OCI-LY7 (cell line): ENCODE results near the gene PIK3CG. TPM values are rescaled to one million over a fixed set of nuclear protein-coding genes. Genes with fewer than 3 reads are reported as not detected.

ENCODE experiments used
- BruUV-seq: library from RNA; stranded (reverse); fragments of 400-500 nt; replicated peaks from 2 replicates; lab custom pipeline; 2021; lab: Mats Ljungman, UMichigan
- CTCF ChIA-PET: fragments of 300-600 bp; sonication (Branson Sonifier 250); formaldehyde crosslinking; loops from one replicate; lab custom pipeline; 2022; ENCODE audit warnings: antibody characterized with exemption; ENCODE audit not compliant: unreplicated experiment; lab: Charles Lee
- POLR2A ChIA-PET: fragments of 300-600 bp; sonication (Branson Sonifier 250); formaldehyde crosslinking; loops from one replicate; lab custom pipeline; 2022; ENCODE audit warnings: antibody characterized with exemption; lab: Charles Lee
- DNase-seq: peaks from one replicate; pipeline ENCODE4 v3.0.0-alpha.2; 2015; ENCODE audit warnings: low spot score
- H2AFZ ChIP-seq: fragments of 200-600 bp; sonication (generic), shearing (Covaris generic); 2 replicates; pipeline ENCODE4 v1.6.1; 2014; ENCODE audit warnings: mild to moderate bottlenecking, antibody characterized with exemption, low read length, moderate library complexity
- H3K27ac ChIP-seq: fragments of 200-600 bp; sonication (generic); 2 replicates; pipeline ENCODE4 v1.5.1; 2014; ENCODE audit warnings: mixed run types, low read depth, mild to moderate bottlenecking, moderate library complexity, low read length, inconsistent platforms; ENCODE audit not compliant: poor library complexity, severe bottlenecking
- H3K36me3 ChIP-seq: fragments of 200-600 bp; sonication (generic); 2 replicates; pipeline ENCODE4 v1.6.1; 2014; ENCODE audit warnings: mild to moderate bottlenecking, antibody characterized with exemption, low read length, moderate library complexity, mixed read lengths; ENCODE audit not compliant: insufficient read depth
- H3K4me1 ChIP-seq: fragments of 200-600 bp; sonication (generic); 2 replicates; pipeline ENCODE4 v1.5.1; 2014; ENCODE audit warnings: mild to moderate bottlenecking, low read length; ENCODE audit not compliant: insufficient read depth, poor library complexity, severe bottlenecking
- H3K4me2 ChIP-seq: fragments of 200-600 bp; sonication (generic); 2 replicates; pipeline ENCODE4 v1.6.1; 2014; ENCODE audit warnings: mild to moderate bottlenecking, low read length
- H3K4me3 ChIP-seq: fragments of 200-600 bp; sonication (generic); 2 replicates; pipeline ENCODE4 v1.5.1; 2014; ENCODE audit warnings: mild to moderate bottlenecking, low read depth, low read length; ENCODE audit not compliant: poor library complexity, severe bottlenecking
- H3K79me2 ChIP-seq: fragments of 200-600 bp; sonication (generic); 2 replicates; pipeline ENCODE4 v1.6.1; 2016; ENCODE audit warnings: low read depth, mild to moderate bottlenecking, low read length, moderate library complexity, mixed read lengths; ENCODE audit not compliant: insufficient read depth
- H3K9me2 ChIP-seq: fragments of 200-600 bp; sonication (generic); 2 replicates; pipeline ENCODE4 v1.6.1; 2016; ENCODE audit warnings: mild to moderate bottlenecking, low read length, mixed read lengths; ENCODE audit not compliant: insufficient read depth
- H3K9me3 ChIP-seq: fragments of 200-600 bp; sonication (generic); 2 replicates; pipeline ENCODE4 v1.6.1; 2014; ENCODE audit warnings: mild to moderate bottlenecking, mixed run types, low read length, mixed read lengths
- H4K20me1 ChIP-seq: fragments of 200-600 bp; sonication (generic); 2 replicates; pipeline ENCODE4 v1.6.1; 2014; ENCODE audit warnings: mild to moderate bottlenecking, antibody characterized with exemption, low read length, moderate library complexity, mixed read lengths; ENCODE audit not compliant: insufficient read depth
- CTCF ChIP-seq: fragments of 200-600 bp; sonication (generic); conservative IDR thresholded peaks from 2 replicates; pipeline ENCODE4 v1.5.1; 2014; ENCODE audit warnings: mild to moderate bottlenecking, antibody characterized with exemption, low read length, moderate library complexity, mixed read lengths
- EZH2phosphoT487 ChIP-seq: fragments of 200-600 bp; sonication (generic); IDR thresholded peaks from 2 replicates; pipeline ENCODE4 v1.6.1; 2018; ENCODE audit warnings: low read depth, borderline replicate concordance, mild to moderate bottlenecking, mixed run types, antibody characterized with exemption, low read length, moderate library complexity, mixed read lengths
- intact Hi-C: fragments of 100-400 bp; cut with micrococcal nuclease; formaldehyde crosslinking; loops from one replicate; pipeline ENCODE4 v1.10.0; 2022; ENCODE audit not compliant: unreplicated experiment
- total RNA-seq, 2 experiments: library from RNA; depleted of rRNA in 1 of 2; stranded (reverse); fragments of >200 nt in 1 of 2; shearing (Covaris generic) in 1 of 2; gene quantifications; 2 replicates each; pipeline ENCODE4 v1.2.3, GENCODE V29; 2014 to 2022

The PIK3CG gene
- total RNA-seq, 2 experiments from 2014 or later, result 22.8 to 47.2 TPM

- no peak overlapping the region for H2AFZ ChIP-seq
- H3K4me3 ChIP-seq, result no peak overlapping the region
- H4K20me1 ChIP-seq, result no peaks in the 10 kb centered on the region
- DNase-seq, result no peak
- intact Hi-C loops, result no loop called here
- ChIA-PET POLR2A (interaction anchor here (0.5 to 1.4 kb wide), 2 partner anchors 9 to 55 kb away, joined by 3 to 4 read pairs; no protein-coding TSS in a partner anchor), CTCF (no interaction called here)
- no peaks in the 10 kb centered on the region for H3K4me1 ChIP-seq
- no TSS peak for BruUV-seq
- no peaks in the 10 kb centered on the region for H3K36me3 ChIP-seq
- TF ChIP-seq EZH2phosphoT487 (no peak), CTCF (no peak)
- no peak overlapping the region for H3K27ac ChIP-seq
- H3K79me2 ChIP-seq, result no peaks in the 10 kb centered on the region
- H3K4me2 ChIP-seq, result no peak overlapping the region
- no peaks in the 10 kb centered on the region for H3K9me2 ChIP-seq
- H3K9me3 ChIP-seq, result no peaks in the 10 kb centered on the region
These were observed 25.6 kb upstream of the PIK3CG start for GRCh38 chr7:106839511-106839910.

GRCh38 chr7:106840342-106840741 lies 24.7 kb upstream of the PIK3CG start:
- ChIA-PET POLR2A (no interaction called here), CTCF (no interaction called here)
- TF ChIP-seq CTCF (no peak), EZH2phosphoT487 (no peak)
- no peaks in the 10 kb centered on the region for H3K79me2 ChIP-seq
- H3K9me2 ChIP-seq, result no peaks in the 10 kb centered on the region
- no peaks in the 10 kb centered on the region for H4K20me1 ChIP-seq
- no peak overlapping the region for H2AFZ ChIP-seq
- H3K9me3 ChIP-seq, result no peaks in the 10 kb centered on the region
- intact Hi-C loops, result no loop called here
- no peak overlapping the region for H3K4me2 ChIP-seq
- DNase-seq, result no peak
- no peaks in the 10 kb centered on the region for H3K4me1 ChIP-seq
- H3K27ac ChIP-seq, result no peak overlapping the region
- H3K4me3 ChIP-seq, result no peak overlapping the region
- BruUV-seq, result no TSS peak
- H3K36me3 ChIP-seq, result no peaks in the 10 kb centered on the region

GRCh38 chr7:106841896-106842390 lies 23.1 kb upstream of the PIK3CG start:
- Histone ChIP-seq H3K4me3 (no peak overlapping the region), H3K79me2 (no peaks in the 10 kb centered on the region), H3K9me3 (no peaks in the 10 kb centered on the region), H3K4me1 (no peaks in the 10 kb centered on the region), H3K27ac (no peak overlapping the region), H4K20me1 (no peaks in the 10 kb centered on the region), H3K4me2 (no peak overlapping the region), H3K36me3 (no peaks in the 10 kb centered on the region), H2AFZ (no peak overlapping the region), H3K9me2 (no peaks in the 10 kb centered on the region)
- POLR2A ChIA-PET, result no interaction called here
- BruUV-seq, result no TSS peak
- intact Hi-C loops, result no loop called here
- no peak for DNase-seq
- CTCF ChIA-PET, result no interaction called here
- TF ChIP-seq EZH2phosphoT487, result no peak
- TF ChIP-seq CTCF, result no peak
